GM12878 (cell line): Measurements from ENCODE around the gene RGS6.

Experiments
- BRCA1 ChIP-seq: IDR thresholded peaks from 2 replicates; pipeline ENCODE4 v1.6.1; 2011; ENCODE audit warnings: low read depth, low read length, improper control_type of control experiment
- RBBP5 ChIP-seq: fragments of 200-600 bp; sonication (generic); conservative IDR thresholded peaks from 2 replicates; pipeline ENCODE4 v1.6.1; 2016
- YY1 ChIP-seq: IDR thresholded peaks from 2 replicates; pipeline ENCODE4 v1.6.1; 2011; ENCODE audit warnings: low read depth, mild to moderate bottlenecking, low read length
- ZSCAN29 ChIP-seq: fragments of 450-650 bp; IDR thresholded peaks from 2 replicates; pipeline ENCODE4 v1.6.1; 2017; ENCODE audit warnings: mild to moderate bottlenecking, moderate library complexity

- TF ChIP-seq RBBP5 (no peak), YY1 (no peak), ZSCAN29 (no peak), BRCA1 (no peak)
Measured at GRCh38 chr14:72535485-72535884, 603.3 kb downstream of the RGS6 start.
